Brain pericyte (primary cell): ENCODE data around the gene SMTNL2.

Experiments used
- DNase-seq: peaks from one replicate; pipeline ENCODE4 v3.0.0-alpha.2; 2012; ENCODE audit warnings: low read depth, low spot score

The SMTNL2 gene

DNA sequence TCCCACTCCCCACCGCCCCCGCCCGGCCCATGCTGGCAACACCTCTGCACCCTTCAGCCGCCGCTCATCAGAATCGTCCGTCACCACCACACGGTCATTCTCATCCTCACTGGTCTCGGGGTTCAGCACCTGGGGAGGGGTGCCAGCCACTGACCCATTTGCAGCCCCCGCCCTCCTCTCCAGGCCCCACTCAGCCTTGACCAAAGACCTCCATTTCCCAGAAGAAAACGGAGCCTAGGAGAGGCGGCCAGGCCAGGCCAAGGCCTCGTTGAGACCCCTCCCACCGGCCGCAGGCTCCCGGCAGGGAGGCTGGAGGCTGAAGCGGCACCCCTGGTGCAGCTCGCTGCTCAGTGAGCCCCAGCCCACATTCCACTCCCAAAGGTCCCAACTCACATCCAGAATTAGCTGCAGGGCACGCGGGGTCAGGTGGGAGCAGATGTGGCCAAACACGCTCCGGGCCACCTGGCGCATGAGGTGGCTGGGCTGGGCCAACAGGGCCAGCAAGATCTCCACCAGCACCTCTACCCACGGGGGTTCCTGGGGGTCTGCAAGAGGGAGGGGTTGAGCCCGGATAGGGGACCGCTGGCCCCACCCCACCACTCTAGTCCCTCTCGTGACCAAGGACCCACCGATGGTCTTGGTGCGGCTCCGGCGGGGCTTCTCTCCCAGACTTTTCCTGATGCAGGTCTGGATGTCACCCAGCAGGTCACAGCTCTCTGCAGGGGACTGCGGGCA is 38.9 kb upstream of the SMTNL2 start:
- no peak for DNase-seq

DNA sequence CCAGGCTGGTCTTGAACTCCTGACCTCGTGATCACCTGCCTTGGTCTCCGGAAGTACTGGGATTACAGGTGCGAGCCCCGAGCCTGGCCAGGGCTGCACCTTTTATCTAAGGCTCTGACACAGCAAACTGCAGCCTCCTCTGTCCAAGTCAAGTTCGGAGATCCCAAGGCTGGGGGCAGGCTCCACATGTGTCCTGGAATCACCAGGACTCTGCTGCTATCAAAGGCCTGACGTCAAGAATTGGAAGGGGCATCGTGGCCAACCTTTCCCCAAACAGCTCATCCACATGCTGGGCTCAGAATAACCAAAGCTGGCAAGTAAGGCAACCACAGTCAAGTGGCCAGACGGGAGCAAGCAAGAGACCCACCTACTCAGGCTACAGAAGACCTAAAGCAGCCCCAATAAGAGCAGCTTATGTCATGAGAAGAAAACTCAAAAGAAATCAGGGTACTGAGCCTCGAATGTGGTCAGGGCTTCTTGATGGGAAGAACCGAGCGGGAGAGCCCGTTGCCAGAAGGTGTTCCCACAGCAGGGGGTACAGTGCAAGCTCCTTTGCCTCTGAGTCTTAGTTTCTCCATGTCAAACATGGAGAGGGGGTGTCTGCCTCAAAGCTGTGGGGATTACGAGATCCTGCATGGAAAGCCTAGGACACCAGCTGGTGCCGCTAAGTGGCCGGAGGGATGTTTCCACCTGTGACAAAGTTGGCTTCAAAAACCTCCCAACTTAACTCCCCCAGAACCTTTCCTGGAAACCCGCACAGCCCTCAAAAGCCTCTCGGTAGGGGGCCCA is 37.0 kb upstream of the SMTNL2 start:
- no peak for DNase-seq

DNA sequence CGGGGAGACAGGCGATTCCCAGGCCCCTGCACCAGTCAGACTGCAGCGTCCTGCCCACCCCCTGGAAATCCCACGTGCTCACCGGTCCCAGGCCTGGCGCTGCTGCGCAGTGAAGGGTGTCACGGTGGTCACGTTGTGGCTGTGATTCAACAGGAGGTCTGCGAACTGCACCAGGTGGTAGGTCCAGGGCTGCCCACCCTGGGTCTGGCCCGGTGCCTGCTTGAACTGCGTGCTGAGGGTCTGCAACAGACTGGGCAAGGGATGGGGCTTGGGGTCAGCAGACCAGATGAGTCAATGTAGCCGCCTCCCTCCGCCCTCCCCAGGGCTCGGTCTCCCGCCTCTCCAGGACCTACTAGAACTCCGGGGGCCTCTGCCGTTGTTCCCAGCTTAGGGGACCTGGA is 36.3 kb upstream of the SMTNL2 start:
- no peak for DNase-seq

DNA sequence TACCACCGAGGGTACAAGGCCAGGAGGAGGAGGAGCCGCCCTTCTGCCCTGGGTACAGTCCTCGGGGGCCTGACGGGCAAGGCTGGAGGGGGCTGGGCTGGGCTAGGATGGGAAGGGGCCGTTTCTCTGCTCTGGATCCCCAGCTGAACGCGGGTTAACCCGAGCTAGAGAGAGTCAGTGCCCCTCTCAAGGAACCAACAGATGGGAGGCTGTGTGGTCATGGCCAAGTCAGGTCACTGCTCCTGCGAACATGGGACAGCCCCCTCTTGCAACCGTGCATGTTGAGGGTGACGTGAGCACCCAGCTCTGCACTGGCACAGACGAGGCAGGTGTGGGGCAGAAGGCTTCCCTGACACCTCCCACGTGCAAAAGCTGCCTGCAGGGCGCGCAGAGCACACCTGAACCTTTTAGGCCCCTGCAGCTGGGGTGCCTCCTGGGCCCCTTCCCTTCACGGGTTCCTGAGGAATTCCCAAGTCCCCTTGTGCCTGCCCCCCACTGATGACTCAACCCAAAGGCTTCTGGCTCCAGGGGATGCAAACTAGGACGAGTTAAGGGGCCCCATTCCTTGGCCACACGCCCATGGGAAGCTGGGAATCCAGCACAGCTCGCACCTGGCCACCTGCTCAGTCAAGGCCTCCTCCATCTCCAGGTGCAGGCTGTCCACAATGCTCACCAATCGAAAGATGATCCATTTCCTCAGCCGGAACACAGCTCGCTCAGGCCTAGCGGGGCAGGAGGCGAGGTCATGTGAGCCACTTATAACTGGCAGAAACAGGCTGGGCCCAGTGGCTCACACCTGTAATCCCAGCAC is 35.4 kb upstream of the SMTNL2 start:
- no peak for DNase-seq

DNA sequence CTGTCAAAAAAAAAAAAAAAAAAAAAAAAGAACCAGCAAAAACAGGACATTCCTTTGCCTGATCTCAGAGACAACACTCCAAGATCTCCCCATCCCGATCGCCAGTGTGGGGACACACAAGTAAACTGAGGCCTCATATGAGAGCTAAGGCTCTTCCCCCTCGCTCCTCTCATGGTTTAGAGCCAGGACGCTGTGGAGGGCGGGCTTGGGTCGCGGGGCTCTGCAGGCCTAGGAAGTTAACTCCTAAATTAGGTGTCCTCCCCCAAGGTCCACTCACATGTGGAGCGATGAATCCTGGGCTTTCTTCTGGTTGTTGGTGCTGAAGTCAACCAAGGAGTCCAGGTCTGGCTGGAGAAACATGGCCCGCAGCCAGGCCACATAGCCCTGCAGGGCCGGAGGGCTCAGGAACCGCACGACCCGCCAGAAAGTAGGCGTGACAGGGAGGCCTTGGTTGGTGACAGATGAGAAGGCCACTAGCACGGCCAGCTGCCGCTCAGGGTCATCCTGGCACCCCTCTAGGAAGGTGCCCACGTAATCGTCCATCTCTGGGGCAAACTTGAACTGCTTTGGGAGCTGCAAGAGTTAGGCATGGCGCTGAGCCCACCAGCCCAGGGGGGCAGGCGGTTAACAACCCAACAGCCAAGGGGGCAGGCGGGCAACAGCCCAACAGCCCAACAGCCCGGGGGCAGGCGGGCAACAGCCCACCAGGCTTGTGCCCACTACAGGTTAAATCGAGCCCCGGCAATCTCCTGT is 34.4 kb upstream of the SMTNL2 start:
- DNase-seq = no peak

DNA sequence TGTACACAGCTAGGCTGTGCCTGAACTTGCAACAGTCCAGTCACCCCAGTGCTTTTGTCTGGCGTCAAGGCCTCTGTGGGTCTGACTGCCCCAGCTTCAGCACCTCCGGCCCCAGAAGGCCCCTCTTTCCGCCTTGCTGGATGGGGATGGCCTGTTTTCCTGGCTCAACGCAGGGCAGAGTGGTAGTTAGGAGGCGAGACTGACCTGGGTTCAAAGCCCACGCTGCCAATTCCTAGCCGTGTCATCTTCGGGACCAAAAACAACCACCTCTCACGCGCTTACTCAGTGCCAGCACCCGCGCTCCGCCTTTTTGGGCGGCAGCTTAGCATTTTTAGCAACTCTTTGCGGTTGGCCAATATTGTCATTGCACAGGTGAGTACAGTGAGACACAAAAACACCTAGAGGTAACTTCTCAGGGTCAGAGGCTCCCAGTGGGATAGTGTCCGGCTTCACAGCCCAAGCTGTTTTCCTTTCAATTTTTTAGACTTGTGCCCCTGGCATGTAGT is 33.7 kb upstream of the SMTNL2 start:
- no peak for DNase-seq

DNA sequence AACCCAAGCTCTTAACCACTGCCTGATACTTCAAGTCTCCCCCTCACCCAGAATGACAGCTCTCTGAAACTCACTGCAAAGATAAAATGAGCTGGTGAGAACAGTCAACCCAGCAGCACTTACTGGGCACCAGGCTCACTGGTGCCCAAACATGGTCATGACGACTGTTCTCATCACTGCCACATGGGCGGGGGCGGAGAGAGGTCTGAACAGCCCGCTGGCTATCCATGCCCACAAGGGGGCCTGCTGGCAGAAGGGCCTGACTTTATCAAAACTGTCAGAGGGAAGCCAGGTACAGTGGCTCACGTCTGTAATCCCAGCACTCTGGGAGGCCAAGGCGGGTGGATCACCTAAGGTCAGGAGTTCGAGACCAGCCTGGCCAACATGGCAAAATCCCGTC is 33.2 kb upstream of the SMTNL2 start:
- DNase-seq = no peak

DNA sequence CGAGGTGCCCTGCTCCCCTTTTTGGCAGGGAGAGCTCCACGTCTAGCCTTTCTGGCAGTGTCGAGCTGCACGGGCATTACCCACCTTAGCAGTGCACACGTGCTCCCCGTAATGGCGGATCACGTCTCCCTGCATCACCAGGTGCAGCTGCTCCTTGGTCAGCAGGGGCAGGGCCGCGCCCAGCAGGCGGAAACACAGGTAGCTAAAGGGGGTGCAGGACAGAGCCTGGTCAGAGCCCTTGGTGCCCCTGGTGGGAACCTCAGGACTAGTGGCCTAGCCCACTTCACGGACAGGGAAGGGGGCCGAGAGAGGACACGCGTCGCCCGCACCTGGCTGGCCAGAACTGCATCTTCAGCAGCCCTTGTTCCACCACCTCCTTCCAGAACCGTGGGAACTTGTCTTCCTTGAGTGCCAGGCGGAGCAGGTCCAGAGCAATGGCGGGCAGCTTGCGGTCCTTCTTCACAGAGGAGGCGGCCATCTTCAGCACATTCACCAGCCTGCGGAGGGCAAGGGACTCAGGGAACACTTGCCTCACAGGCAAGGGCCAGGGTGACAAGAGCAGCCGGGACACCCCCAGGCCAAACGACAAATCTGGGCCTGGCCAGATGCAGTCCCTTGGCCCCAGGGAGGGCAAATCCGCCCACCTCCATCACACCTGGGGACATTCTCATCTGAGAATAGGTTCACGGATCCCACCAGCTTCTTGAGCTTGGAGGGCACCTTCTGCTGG is 32.4 kb upstream of the SMTNL2 start:
- no peak for DNase-seq

DNA sequence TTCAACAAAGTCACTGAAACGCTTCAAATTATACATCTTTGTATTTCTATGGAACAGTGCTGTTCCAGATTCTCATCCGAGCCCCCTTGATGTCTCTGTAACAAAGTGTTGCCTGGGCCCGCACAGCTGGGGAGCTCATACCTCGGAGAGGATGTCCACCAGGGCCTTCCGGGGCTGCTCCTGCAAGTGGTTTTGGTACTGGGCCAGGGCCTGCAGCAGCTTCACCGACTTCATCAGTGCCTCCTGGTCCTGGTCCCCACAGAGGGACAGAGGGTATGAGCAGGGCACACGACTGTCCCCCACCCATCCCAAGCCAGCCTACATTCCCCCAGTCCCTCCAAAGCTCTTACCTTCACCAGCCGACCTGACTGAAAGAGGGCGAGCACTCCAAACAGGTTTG is 30.7 kb upstream of the SMTNL2 start:
- DNase-seq = no peak

DNA sequence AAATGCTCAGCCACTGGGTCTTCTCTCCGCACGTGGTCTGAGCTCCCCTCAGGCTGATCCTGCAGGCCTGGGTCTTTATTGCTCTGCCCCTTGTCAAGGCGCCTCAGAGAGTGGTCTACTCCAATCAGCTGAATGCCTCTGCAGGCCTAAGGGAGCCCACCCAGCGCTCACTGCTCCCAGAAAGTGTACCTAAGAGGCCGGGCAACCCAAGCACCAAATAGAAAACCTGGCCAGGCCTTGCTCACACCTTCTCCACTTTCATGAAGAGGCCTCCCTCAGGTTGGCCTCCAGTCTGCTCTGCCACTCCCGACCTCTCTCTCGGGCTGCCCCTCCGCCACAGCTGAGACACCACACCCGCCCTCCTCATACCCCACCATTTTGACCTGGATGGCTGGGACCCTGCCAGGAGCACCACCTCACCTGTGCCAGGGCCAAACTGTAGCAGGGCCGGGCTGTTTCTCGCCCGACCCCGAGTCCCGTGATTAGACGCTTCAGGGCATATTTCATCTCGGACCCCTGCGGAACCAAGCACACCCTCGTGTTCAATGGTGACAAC is 29.8 kb upstream of the SMTNL2 start:
- DNase-seq = no peak

DNA sequence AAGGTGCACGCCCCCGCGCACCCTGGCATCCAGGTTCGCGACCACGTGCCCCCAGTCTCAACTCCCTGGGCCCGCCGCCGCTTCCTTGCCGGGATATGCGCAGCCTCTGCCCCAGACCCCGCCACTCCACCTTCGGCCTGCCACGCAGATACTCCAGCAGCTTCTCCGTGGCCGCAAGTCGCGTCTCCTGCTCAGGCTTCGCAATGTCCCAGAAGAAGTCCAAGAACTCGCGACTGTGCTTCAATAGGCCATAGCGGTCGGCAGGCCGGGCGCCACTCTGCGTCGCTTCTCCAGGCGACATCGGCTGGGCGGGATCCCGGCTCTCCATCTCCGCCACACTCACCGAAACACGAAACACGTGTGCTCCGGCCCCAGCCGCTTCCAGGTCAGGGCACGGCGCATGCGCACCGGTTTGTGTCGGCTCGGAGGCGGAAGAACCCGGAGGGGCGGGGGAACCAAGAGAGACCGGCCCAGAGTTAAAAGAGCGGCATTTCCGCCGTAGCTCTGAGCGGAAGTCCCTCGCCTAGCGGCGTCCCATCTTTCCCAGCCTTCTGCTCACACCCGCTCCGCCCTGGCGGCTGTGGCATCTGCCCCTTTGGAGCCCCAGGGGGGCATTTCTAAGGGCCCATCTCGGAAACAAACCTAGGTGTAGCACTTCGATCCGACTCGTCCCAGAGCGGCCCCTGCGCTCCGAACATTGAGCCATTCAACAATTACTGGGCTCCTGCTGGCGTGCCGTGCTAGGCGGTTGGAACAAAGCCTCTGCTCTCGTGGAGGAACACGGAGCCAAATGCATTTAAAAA is 29.1 kb upstream of the SMTNL2 start, which contains the start of gene MYBBP1A:
TSS of gene MYBBP1A (minus strand) at position 388 of the 803 bp plus-strand sequence. CDS start at position 328, 60 bp downstream.
- DNase-seq = peak; percentile 71

DNA sequence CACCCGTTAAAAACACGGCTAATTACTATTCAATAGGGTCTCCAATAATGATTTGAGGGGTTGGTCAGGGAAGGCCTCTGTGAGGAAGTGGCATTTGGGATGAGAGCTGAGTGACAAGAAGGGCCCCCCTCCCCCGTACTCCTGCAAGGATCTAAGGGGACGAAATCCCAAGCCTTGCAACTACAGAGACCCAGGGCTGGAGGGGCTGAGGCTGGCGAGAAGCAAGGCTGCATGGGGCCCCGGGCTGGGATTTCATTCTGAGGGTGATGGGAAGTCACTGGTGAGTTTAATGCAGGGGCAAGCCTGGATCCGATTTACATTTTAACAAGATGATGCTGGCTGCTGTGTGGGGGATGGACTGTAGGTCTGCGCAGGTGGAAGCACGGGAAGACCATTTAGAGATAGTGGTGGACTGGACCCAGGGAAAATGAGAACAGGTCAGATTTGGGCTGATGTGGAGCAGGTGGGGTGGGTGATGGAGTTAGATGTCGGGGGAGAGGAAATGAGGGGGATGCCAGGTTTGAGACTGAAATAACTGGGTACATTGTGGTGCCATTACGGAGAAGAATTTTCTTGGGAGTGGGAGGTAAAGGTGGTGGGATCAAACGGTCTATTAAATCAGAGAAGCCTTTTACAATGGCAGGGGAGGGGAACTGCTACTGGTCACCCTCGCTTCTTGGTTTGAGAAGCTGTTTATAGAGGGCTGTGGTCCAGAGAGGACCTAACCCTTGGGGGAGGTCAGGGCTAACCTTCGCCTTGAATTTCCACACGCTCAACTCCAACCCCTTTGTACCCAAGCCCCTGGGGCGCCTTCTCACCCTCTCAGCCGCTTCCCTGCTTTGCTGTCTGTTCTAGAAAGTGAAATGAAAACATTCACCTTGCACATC is 28.2 kb upstream of the SMTNL2 start:
- no peak for DNase-seq

DNA sequence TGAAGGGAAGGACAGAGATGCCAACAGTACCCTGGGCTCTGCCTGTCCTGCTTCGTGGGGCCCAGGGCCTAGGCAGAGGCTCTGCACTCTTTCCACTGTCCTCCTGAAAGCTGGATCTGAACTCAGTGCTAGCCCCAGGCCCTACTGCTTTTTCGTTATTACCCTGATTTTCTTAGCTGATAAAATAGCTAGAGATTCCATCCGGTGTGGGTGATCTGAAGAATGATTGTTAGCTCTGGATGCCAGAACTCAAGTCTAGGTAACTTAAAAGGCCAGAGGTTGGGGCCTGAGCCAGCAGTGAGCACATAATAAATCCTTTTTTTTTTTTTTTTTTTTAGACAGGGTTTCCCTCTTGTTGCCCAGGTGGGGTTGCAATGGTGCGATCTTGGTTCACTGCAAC is 27.3 kb upstream of the SMTNL2 start:
- no peak for DNase-seq

DNA sequence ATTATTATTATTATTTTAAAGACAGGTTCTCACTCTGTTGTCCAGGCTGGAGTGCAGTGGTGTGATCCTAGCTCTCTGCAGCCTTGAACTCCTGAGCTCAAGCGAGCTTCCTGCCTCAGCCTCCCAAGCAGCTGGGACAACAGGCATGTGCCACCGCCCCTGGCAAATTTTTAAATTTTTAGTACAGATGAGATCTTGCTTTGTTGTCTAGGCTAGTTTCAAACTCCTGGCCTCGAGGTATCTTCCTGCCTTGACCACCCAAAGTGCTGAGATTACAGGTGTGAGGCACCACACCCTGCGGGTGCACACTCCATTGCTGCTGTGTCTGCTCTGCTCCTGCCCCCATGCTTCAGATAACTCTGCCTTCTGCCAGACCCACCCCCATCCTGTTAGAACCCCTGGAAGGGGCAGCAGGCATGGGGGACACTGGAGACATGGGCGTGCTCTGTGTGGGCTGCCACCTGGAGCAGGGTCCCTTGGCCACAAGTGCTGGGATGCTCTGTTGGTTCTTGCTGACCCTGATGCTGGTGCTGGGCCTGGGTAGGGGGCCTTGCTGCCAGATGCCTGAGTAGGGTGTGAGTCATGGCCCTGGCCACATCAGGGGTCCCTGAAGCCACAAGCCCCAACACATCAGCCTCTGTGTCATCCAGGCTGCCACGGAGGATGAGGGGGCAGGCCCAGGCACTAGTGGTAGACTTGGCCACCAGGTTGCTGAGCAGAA is 26.5 kb upstream of the SMTNL2 start:
- DNase-seq = no peak

DNA sequence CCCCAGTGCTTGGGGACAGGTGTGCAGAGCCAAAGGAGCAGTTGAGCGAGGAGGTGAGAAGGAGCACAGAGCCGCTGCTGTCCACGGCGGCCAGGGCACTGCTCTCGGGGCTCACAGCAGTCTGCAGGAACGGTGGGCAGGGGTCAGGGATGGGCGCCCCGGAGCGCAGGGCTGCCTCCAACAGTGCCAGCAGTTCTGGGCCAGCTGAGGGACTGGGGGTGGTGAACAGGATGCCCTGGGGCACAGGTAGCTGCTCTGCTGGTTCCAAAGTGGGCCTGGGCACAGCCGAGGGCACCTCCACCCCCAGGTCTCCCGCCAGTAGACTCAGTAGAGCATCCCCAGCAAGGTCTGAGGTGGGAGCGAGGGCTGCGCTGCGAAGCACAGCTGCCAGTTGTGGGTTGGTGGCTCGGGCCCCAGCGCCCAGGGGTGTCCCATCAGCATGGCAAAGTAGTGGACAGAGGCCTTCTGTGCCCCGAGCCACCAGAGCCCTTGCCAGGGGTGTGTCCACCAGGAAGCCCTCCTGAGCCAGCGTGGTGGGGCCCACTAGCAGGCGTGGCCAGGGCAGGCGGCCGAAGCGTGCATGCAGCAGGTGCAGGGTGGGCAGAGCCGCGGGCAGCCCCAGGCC is 25.9 kb upstream of the SMTNL2 start:
- DNase-seq = no peak

DNA sequence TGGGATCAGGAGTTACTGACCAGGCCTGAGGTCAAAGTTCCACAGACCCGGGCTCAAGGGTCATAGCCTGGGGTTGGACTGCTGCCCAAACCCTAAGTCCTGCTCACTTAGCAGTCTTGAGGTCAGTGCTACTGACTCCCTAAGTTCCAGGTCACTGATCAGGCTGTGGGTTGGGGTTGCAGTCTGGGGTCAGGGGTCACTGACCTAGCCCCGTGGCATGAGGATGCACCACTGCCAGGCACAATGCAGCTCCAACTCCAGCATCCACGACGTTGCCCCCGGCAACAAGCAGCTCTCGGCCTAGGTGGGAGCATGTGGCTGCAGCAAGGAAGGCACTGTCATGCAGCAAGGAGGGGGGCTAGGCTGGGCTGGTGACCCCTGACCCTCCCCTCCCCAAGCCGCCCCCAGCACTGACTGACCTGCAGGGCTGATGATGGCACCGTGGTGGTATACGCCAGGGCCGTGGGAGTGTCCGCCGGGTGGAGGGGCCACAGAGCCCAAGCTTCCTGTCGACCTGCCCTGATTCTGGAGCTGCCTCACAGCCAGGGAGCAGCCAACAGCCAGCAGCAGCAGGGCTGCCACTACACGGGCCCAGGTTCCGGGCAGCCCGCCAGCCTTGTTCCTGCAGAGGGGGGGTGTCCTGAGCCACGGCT is 25.1 kb upstream of the SMTNL2 start:
- no peak for DNase-seq

DNA sequence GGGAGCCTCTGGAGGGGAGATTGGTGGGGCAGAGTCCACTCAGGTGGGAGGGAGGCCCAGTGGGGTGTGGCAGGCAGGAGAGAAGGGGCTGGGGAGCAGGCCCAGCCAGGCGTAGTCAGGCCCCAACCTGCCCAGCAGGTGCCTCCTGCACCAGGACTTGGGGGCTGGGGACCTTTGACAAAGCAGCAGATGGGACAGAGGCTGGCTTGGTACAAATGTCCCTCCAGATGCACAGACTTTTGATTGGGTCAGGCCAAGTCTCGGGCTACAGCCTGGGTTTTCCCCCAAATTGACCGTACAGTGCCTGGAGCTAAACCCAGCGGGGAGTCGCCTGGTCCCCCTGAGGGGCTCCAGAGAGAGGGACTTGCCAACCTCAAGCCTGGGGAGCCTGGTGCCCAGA is 24.4 kb upstream of the SMTNL2 start:
- no peak for DNase-seq
